PC-9 (cell line): ENCODE results near the gene MUSK.

Experiments
- EZH2 ChIP-seq: fragments of 200-600 bp; sonication (generic); IDR thresholded peaks from 2 replicates; pipeline ENCODE4 v1.8.0; 2017; ENCODE audit warnings: antibody characterized with exemption, low read depth
- TF ChIP-seq, protein P1 (sequence below): fragments of 200-600 bp; sonication (generic); conservative IDR thresholded peaks from 2 replicates; pipeline ENCODE4 v1.6.1; 2017; ENCODE audit warnings: mixed run types, antibody characterized with exemption, mild to moderate bottlenecking, moderate library complexity

DNA sequence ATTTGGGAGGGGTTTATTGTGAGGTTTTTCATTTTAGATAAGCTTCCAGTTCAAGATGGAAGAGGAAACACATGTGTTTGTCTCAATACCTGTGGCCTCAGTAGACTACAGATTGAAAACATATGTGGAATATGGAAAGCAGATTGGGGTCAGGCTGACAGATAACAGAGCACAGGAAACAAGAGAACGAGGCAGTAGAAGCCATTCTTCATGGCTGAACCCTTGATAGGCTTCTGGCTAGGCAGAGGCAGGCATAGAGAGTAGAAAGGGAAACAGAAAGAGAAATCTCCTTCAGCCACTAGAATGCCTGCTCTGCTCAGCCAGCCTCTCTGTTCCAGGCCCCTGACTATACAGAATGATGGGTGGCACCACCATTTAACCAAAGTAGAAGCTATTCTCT, 152.5 kb downstream of the MUSK start:
- TF ChIP-seq, protein P1, sequence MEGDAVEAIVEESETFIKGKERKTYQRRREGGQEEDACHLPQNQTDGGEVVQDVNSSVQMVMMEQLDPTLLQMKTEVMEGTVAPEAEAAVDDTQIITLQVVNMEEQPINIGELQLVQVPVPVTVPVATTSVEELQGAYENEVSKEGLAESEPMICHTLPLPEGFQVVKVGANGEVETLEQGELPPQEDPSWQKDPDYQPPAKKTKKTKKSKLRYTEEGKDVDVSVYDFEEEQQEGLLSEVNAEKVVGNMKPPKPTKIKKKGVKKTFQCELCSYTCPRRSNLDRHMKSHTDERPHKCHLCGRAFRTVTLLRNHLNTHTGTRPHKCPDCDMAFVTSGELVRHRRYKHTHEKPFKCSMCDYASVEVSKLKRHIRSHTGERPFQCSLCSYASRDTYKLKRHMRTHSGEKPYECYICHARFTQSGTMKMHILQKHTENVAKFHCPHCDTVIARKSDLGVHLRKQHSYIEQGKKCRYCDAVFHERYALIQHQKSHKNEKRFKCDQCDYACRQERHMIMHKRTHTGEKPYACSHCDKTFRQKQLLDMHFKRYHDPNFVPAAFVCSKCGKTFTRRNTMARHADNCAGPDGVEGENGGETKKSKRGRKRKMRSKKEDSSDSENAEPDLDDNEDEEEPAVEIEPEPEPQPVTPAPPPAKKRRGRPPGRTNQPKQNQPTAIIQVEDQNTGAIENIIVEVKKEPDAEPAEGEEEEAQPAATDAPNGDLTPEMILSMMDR = no peak
- TF ChIP-seq EZH2 = no peak
